ENCODE results near the gene FAAH.
"Not testable (repeated sequence)": the region's sequence is repeated elsewhere in the genome, so short reads cannot be mapped to it uniquely, and the experiment has no call there.

The FAAH gene

GRCh38 chr1:46394108-46394871, at the start of gene FAAH:
FAAH (plus strand) TSS chr1:46394317; CDS start chr1:46394349, 32 bp downstream.
- DNase-seq (ENCODE audit: low read depth): peak; percentile 27
- TF ChIP-seq, protein P1, sequence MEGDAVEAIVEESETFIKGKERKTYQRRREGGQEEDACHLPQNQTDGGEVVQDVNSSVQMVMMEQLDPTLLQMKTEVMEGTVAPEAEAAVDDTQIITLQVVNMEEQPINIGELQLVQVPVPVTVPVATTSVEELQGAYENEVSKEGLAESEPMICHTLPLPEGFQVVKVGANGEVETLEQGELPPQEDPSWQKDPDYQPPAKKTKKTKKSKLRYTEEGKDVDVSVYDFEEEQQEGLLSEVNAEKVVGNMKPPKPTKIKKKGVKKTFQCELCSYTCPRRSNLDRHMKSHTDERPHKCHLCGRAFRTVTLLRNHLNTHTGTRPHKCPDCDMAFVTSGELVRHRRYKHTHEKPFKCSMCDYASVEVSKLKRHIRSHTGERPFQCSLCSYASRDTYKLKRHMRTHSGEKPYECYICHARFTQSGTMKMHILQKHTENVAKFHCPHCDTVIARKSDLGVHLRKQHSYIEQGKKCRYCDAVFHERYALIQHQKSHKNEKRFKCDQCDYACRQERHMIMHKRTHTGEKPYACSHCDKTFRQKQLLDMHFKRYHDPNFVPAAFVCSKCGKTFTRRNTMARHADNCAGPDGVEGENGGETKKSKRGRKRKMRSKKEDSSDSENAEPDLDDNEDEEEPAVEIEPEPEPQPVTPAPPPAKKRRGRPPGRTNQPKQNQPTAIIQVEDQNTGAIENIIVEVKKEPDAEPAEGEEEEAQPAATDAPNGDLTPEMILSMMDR (conservative IDR thresholded peaks at IDR 0.05; ENCODE audit: low read depth, low read length): no peak
- H3K4me3 ChIP-seq (ENCODE audit: low read depth, low read length): peak within 1 kb of the TSS; percentile 11

DNA sequence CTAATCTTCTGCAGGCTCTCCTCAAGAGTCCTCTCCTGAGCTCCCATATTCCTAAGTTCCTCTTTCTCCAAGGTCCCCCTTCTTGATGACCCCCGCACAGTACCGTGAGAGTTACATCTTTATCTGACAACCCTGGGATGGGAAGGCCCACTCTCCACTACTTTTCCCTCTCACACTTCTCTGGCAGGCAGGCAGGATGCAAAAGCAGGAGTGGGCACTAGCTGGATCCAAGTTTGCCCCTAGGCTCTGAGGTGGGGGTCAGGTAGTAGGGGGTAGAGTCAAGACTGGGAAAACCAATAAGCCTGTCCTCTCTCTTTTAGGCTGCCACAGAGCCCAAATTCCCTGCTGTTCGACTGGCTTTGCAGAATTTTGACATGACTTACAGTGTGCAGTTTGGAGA, 49.6 kb upstream of the FAAH start:
- TF ChIP-seq, protein P1 (conservative IDR thresholded peaks at IDR 0.05; ENCODE audit: low read depth, low read length): no peak
- DNase-seq (ENCODE audit: low read depth): no peak
- no peak overlapping the region for H3K4me3 ChIP-seq (ENCODE audit: low read depth, low read length)

DNA sequence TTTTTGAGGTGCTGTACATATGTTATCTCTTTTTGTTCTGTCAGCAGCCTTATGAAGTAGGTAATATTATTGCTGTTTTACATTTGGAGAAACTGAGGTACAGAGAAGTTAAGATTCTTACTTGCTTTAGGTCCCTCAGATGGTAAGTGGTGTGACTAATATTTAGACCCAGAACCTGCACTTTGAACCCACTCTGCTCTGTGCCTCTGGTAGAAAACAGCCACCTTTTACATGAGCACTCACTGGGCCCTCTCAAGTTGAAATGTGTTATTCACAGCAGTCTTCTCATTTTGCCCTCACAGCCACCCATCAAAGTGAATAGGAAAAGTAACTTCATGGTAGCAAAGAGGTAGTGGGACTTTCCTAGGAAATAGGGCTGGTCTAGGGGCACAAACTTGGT, 48.8 kb upstream of the FAAH start:
- no peak for DNase-seq (ENCODE audit: low read depth)
- no peak overlapping the region for H3K4me3 ChIP-seq (ENCODE audit: low read depth, low read length)
- TF ChIP-seq, protein P1 (conservative IDR thresholded peaks at IDR 0.05; ENCODE audit: low read depth, low read length): no peak

- no peak for DNase-seq (ENCODE audit: low read depth)
- TF ChIP-seq, protein P1 (conservative IDR thresholded peaks at IDR 0.05; ENCODE audit: low read depth, low read length): no peak
- no peak overlapping the region for H3K4me3 ChIP-seq (ENCODE audit: low read depth, low read length)
Observed at GRCh38 chr1:46352363-46352762, 41.8 kb upstream of the FAAH start.

DNA sequence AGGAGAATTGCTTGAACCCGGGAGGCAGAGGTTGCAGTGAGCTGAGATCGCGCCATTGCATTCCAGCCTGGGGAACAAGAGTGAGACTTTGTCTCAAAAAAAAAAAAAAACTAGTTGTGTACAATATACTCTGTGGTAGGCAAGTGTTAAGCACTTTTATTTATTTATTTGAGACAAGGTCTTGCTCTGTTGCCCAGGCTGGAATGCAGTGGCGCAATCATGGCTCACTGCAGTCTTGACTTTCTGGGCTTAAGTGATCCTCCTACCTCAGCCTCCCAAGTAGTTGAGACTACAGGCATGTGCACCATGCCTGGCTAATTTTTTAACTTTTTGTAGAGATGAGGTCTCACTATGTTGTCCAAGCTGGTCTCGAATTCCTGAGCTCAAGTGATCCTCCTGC, 38.2 kb upstream of the FAAH start:
- DNase-seq (ENCODE audit: low read depth); H3K4me3 ChIP-seq (ENCODE audit: low read depth, low read length): not testable (repeated sequence)

DNA sequence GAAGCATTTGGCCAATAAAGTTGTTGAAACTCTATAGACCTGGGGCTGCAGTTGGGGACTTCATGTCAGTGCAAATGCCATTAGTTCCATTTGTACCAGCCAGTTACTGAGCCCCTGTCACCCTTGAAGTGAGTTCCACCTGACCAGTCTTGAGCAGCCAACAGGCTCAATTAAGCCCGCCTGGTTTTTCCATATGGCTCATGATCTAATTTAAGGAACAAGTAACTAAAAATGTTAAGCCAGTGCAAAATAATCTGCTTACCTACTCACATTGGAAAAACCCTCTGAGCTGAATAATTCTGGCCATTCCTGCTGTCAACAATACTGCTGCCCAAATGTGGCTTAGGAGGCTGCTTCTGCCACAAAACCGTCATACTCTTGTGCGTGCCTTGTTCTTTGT, 32.0 kb upstream of the FAAH start:
- DNase-seq (ENCODE audit: low read depth): no peak
- H3K4me3 ChIP-seq (ENCODE audit: low read depth, low read length): no peak overlapping the region
- TF ChIP-seq, protein P1 (conservative IDR thresholded peaks at IDR 0.05; ENCODE audit: low read depth, low read length): no peak

- no peak overlapping the region for H3K4me3 ChIP-seq (ENCODE audit: low read depth, low read length)
- TF ChIP-seq, protein P1 (conservative IDR thresholded peaks at IDR 0.05; ENCODE audit: low read depth, low read length): no peak
- no peak for DNase-seq (ENCODE audit: low read depth)
Observed at GRCh38 chr1:46363121-46363520, 31.0 kb upstream of the FAAH start.

All from choroid plexus epithelial cell (primary cell).